ENCODE data around the gene CFHR5. TPM values are rescaled to one million over a fixed set of nuclear protein-coding genes. Genes with fewer than 3 reads are reported as not detected.

The CFHR5 gene
- total RNA-seq, result not detected in 2 replicates

DNA sequence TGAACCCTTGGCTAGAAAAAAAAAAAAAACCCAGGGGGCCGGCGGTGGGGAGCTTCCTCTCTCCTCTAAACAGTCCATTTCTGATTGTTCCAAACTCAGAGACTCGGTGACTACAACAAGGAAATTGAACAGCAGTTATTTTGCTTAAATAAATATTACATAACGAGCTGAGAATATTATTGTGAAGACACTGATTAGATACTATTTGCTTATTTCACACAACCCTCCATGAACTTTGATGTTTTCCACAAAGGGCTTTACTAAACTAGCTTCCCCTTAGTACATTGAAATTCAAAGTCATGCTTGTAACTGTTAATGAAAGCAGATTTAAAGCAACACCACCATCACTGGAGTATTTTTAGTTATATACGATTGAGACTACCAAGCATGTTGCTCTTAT, at the start of gene CFHR5:
CFHR5 (plus strand) TSS at position 279 of the 400 bp plus-strand sequence; CDS start at position 388, 109 bp downstream.

DNA sequence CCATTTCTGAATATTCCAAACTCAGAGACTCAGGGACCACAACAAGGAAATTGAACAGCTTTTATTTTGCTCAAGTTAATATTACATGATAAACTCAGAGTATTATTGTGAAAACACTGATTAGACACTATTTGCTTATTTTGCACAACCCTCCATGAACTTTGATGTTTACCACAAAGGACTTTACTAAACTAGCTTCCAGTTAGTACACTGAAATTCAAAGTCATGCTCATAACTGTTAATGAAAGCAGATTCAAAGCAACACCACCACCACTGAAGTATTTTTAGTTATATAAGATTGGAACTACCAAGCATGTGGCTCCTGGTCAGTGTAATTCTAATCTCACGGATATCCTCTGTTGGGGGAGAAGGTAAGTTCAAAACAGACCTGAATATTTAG, 33.8 kb upstream of the CFHR5 start, which contains the start of gene CFHR2:
CFHR2 (plus strand) TSS at position 171 of the 400 bp plus-strand sequence; CDS start at position 314, 143 bp downstream.

Other genes with a start within 250 kb of the CFHR5 start
- not detected in 2 replicates for gene CFHR3, start 202.7 kb upstream of the CFHR5 start, total RNA-seq
- gene CFHR1, start 157.8 kb upstream of the CFHR5 start, total RNA-seq, result 0.28 TPM in 1 of 2 replicates, not detected in the other
- gene CFHR4, start 89.5 kb upstream of the CFHR5 start, total RNA-seq, result not detected in 2 replicates
- gene CFHR2, start 33.8 kb upstream of the CFHR5 start, total RNA-seq, result not detected in 2 replicates
- gene F13B, start 89.7 kb downstream of the CFHR5 start, total RNA-seq, result not detected in 2 replicates
- 12.6 and 32.9 TPM in 2 replicates for gene ASPM, start 169.1 kb downstream of the CFHR5 start, total RNA-seq
- 5.3 and 8.1 TPM in 2 replicates for gene ZBTB41, start 223.7 kb downstream of the CFHR5 start, total RNA-seq

Data from endothelial cell of coronary artery (primary cell).